Measurements from ENCODE around the gene LIME1.
A peak's percentile ranks its signal among the peaks of the same experiment; 100 is the strongest.
"Not testable (repeated sequence)": the region's sequence is repeated elsewhere in the genome, so short reads cannot be mapped to it uniquely, and the experiment has no call there.

Gene LIME1

GRCh38 chr20:63707558-63708300, 28.7 kb upstream of the LIME1 start, which contains the start of the genes ARFRP1 and ZGPAT:
Gene ARFRP1 (minus strand): TSS chr20:63707976. CDS start chr20:63707091, 885 bp downstream.
Gene ZGPAT (plus strand): TSS chr20:63708039. CDS start chr20:63708581, 542 bp downstream.
- peak; percentile 88 for DNase-seq (ENCODE audit: low read depth, low spot score)

GRCh38 chr20:63708301-63709148, 27.9 kb upstream of the LIME1 start:
- no peak for DNase-seq (ENCODE audit: low read depth, low spot score)

- no peak for DNase-seq (ENCODE audit: low read depth, low spot score)
Observed at GRCh38 chr20:63709149-63709527, 27.3 kb upstream of the LIME1 start.

GRCh38 chr20:63711085-63711645, 25.3 kb upstream of the LIME1 start:
- DNase-seq (ENCODE audit: low read depth, low spot score), result no peak

- no peak for DNase-seq (ENCODE audit: low read depth, low spot score)
Observed at GRCh38 chr20:63712191-63712590, 24.3 kb upstream of the LIME1 start.

- DNase-seq (ENCODE audit: low read depth, low spot score), result no peak
Observed at GRCh38 chr20:63714858-63715257, 21.6 kb upstream of the LIME1 start.

GRCh38 chr20:63718996-63719395, 17.5 kb upstream of the LIME1 start:
- no peak for DNase-seq (ENCODE audit: low read depth, low spot score)

GRCh38 chr20:63722967-63723622, 13.4 kb upstream of the LIME1 start:
- DNase-seq (ENCODE audit: low read depth, low spot score), result not testable (repeated sequence)

- not testable (repeated sequence) for DNase-seq (ENCODE audit: low read depth, low spot score)
Observed at GRCh38 chr20:63730189-63730733, 6.2 kb upstream of the LIME1 start.

GRCh38 chr20:63731410-63731809, 5.1 kb upstream of the LIME1 start:
- no peak for DNase-seq (ENCODE audit: low read depth, low spot score)

GRCh38 chr20:63732118-63733095, 4.1 kb upstream of the LIME1 start:
- DNase-seq (ENCODE audit: low read depth, low spot score), result no peak

- no peak for DNase-seq (ENCODE audit: low read depth, low spot score)
Observed at GRCh38 chr20:63733117-63733516, 3.3 kb upstream of the LIME1 start.

- no peak for DNase-seq (ENCODE audit: low read depth, low spot score)
Observed at GRCh38 chr20:63733579-63734081, 2.8 kb upstream of the LIME1 start.

GRCh38 chr20:63734111-63734945, 2.1 kb upstream of the LIME1 start:
- no peak for DNase-seq (ENCODE audit: low read depth, low spot score)

GRCh38 chr20:63734946-63735858, 1.3 kb upstream of the LIME1 start:
- DNase-seq (ENCODE audit: low read depth, low spot score), result no peak

GRCh38 chr20:63736893-63737694, 630 bp downstream of the LIME1 start:
- no peak for DNase-seq (ENCODE audit: low read depth, low spot score)

GRCh38 chr20:63737695-63737944, 1.2 kb downstream of the LIME1 start:
- DNase-seq (ENCODE audit: low read depth, low spot score), result no peak
